ENCODE data around the gene PIK3R5.

Gene PIK3R5

DNA sequence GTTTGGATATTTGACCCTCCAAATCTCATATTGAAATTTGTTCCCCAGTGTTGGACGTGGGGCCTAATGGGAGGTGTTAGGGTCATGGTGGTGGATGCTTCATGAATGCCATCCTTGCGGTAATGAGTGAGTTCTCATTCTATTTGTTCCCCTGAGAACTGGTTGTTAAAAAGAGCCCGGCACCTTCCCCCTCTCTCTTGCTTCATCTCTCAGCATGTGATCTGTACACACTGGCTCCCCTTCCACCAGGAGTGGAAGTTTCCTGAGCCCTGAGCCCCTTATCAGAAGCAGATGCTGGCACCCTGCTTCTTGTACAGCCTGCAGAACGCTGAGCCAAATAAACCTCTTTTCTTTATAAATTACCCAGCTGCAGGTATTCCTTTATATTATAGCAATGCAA lies 123.7 kb downstream of the PIK3R5 start:
- Histone ChIP-seq H3K36me3 (ENCODE audit: control insufficient read depth, insufficient read depth, low read length) (peaks cover 37% of the 10 kb centered on the region), H3K4me3 (replicated peaks; ENCODE audit: low read depth, low read length) (no peak overlapping the region), H3K27me3 (replicated peaks; ENCODE audit: control insufficient read depth, insufficient read depth, low read length) (no peaks in the 10 kb centered on the region)
- TF ChIP-seq, protein P1, sequence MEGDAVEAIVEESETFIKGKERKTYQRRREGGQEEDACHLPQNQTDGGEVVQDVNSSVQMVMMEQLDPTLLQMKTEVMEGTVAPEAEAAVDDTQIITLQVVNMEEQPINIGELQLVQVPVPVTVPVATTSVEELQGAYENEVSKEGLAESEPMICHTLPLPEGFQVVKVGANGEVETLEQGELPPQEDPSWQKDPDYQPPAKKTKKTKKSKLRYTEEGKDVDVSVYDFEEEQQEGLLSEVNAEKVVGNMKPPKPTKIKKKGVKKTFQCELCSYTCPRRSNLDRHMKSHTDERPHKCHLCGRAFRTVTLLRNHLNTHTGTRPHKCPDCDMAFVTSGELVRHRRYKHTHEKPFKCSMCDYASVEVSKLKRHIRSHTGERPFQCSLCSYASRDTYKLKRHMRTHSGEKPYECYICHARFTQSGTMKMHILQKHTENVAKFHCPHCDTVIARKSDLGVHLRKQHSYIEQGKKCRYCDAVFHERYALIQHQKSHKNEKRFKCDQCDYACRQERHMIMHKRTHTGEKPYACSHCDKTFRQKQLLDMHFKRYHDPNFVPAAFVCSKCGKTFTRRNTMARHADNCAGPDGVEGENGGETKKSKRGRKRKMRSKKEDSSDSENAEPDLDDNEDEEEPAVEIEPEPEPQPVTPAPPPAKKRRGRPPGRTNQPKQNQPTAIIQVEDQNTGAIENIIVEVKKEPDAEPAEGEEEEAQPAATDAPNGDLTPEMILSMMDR (IDR thresholded peaks at IDR 0.05; ENCODE audit: insufficient read depth, low read length, poor library complexity, severe bottlenecking), result no peak
- DNase-seq (ENCODE audit: extremely low read depth, insufficient read length), result no peak

DNA sequence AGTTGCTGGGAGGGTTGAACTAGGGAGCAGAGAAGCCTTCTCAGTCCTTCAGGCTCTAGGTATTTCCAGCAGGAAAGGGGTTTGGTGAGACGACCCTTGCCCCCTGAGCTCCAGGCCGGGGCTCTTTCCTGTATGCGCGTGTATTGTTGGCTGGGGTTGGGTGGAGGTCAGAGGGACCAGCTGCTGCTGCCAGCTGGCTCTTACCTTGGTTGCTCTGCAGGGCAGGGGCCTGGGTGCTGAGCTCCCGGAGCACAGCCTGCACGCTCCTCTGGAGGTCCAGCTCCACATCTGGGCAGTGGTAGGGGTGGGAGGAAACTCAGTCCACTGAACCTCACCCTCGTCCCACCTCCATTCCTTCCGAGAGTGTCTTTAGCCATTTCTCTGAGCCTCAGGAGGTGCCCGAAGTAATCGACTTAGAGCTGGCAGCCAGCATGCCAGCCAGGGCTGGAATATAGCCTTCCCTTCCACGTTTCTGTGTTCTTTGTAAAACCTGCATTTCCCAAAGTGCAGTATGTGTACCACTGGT lies 126.0 kb downstream of the PIK3R5 start:
- Histone ChIP-seq H3K4me3 (replicated peaks; ENCODE audit: low read depth, low read length) (no peak overlapping the region), H3K27me3 (replicated peaks; ENCODE audit: control insufficient read depth, insufficient read depth, low read length) (no peaks in the 10 kb centered on the region), H3K36me3 (ENCODE audit: control insufficient read depth, insufficient read depth, low read length) (peaks cover 55% of the 10 kb centered on the region)
- TF ChIP-seq, protein P1 (IDR thresholded peaks at IDR 0.05; ENCODE audit: insufficient read depth, low read length, poor library complexity, severe bottlenecking), result no peak
- DNase-seq (ENCODE audit: extremely low read depth, insufficient read length), result no peak

DNA sequence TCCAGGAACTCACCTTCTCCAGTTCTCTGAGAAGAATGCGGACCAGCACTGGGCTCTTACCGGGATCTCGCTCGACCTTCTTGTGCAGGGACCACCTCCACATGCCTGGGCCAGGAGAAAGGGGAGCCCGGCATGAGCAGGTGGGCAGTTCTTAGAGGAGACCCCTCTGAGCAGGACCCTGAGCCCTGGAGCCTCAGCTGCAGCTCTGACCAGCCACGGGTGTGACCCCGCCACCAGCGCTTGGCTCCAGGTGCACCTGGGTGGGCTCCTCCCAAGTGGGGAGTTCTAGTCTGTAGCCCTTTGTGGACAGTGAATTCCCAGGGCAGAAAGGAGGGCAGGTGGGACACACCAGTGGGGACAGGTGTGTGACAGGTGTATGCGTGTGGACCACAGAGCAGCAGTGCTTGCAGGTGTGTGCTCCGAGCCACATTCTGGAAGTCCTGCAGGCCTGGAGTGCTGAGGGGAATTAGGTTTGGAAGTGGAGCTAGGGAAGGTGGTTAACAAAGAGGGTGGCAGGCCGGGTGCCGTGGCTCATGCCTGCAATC lies 126.9 kb downstream of the PIK3R5 start:
- DNase-seq (ENCODE audit: extremely low read depth, insufficient read length), result no peak
- H3K36me3 ChIP-seq (ENCODE audit: control insufficient read depth, insufficient read depth, low read length), result peaks cover 55% of the 10 kb centered on the region
- TF ChIP-seq, protein P1 (IDR thresholded peaks at IDR 0.05; ENCODE audit: insufficient read depth, low read length, poor library complexity, severe bottlenecking), result no peak
- H3K27me3 ChIP-seq (replicated peaks; ENCODE audit: control insufficient read depth, insufficient read depth, low read length), result no peaks in the 10 kb centered on the region
- no peak overlapping the region for H3K4me3 ChIP-seq (replicated peaks; ENCODE audit: low read depth, low read length)

DNA sequence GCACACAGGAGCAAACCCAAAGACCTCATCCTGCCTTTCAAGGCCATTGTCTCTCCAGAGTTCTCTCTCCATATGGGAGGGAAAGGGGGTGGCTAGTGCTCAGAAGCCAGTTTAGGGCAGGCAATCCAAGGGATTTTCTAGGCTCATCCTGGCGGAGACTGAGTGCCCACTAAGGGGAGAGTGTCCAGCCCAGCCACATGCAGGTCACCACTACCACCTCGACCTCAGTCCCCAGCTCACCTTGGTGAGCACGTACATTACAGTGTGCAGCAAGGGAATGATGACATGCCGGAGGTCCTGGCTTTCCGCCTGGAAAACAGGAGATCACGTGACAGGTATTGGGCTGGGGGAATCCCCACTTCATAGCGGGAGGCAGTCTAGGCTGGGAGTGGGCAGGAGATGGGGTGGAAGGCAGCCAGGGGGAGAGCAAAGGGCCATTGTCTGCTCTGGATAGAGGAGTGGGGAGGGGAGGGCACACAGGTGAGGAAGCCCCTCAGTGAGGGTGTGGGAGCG lies 127.9 kb downstream of the PIK3R5 start:
- Histone ChIP-seq H3K4me3 (replicated peaks; ENCODE audit: low read depth, low read length) (no peak overlapping the region), H3K36me3 (ENCODE audit: control insufficient read depth, insufficient read depth, low read length) (peaks cover 56% of the 10 kb centered on the region), H3K27me3 (replicated peaks; ENCODE audit: control insufficient read depth, insufficient read depth, low read length) (no peaks in the 10 kb centered on the region)
- TF ChIP-seq, protein P1 (IDR thresholded peaks at IDR 0.05; ENCODE audit: insufficient read depth, low read length, poor library complexity, severe bottlenecking), result no peak
- DNase-seq (ENCODE audit: extremely low read depth, insufficient read length), result no peak

DNA sequence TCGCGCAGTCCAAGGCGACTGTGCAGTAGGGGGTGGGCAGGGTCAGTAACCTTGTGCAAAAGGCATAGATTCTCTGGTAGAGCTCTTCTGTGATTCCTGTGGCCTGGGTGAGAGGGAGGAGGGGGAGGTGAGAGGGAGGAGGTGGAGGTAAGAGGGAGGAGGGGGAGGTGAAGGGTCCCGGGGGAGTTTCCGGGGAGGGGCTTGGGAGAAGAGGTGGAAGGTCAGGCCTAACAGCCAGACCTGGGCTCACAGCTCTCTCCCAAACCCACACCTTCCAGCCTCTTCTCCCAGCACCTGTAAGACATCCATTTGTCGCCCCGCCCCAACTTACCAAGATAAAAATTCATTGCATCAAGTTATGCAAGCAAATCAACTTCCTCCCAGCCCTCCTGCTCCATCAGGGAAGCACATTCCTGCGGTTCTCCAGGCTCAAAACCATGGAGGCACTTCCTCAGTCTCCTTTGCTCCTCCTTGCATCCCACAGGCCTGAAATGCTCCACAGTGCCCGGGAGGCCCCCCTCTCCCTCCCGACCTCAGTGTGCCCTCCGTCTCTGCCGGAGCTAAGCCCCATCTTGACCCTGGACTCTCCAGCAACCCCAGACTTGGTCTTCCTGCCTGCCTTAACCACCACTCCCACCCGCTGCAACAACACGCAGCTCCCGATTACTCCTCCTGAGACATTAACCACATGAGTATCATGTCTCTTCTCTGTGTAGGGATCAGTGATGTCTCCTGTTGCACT lies 128.5 kb downstream of the PIK3R5 start:
- Histone ChIP-seq H3K27me3 (replicated peaks; ENCODE audit: control insufficient read depth, insufficient read depth, low read length) (no peaks in the 10 kb centered on the region), H3K4me3 (replicated peaks; ENCODE audit: low read depth, low read length) (no peak overlapping the region), H3K36me3 (ENCODE audit: control insufficient read depth, insufficient read depth, low read length) (peaks cover 54% of the 10 kb centered on the region)
- TF ChIP-seq, protein P1 (IDR thresholded peaks at IDR 0.05; ENCODE audit: insufficient read depth, low read length, poor library complexity, severe bottlenecking), result no peak
- DNase-seq (ENCODE audit: extremely low read depth, insufficient read length), result no peak
